ENCODE data around the gene LGMN.

DNA sequence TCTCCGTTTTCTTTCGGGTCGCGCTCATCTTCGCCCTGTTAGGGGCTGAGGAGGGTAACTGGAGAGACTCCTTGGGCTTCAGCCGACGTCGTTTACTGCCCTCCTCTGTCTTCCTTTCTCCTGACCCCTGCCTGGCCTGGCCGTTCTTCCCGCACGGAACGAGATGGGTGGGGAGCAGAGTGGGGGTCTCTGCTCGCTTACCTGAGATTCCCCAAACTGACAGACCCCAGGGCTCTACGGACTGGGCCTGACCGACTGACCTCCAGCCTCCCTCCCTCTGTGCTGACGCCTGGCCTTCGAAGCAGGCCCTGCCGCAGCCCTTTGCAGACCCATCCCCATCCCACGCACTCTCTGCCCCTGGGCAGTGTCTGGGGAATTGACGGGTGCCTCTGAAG, 46.1 kb upstream of the LGMN start:
- TF ChIP-seq, protein P1, sequence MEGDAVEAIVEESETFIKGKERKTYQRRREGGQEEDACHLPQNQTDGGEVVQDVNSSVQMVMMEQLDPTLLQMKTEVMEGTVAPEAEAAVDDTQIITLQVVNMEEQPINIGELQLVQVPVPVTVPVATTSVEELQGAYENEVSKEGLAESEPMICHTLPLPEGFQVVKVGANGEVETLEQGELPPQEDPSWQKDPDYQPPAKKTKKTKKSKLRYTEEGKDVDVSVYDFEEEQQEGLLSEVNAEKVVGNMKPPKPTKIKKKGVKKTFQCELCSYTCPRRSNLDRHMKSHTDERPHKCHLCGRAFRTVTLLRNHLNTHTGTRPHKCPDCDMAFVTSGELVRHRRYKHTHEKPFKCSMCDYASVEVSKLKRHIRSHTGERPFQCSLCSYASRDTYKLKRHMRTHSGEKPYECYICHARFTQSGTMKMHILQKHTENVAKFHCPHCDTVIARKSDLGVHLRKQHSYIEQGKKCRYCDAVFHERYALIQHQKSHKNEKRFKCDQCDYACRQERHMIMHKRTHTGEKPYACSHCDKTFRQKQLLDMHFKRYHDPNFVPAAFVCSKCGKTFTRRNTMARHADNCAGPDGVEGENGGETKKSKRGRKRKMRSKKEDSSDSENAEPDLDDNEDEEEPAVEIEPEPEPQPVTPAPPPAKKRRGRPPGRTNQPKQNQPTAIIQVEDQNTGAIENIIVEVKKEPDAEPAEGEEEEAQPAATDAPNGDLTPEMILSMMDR (IDR thresholded peaks at IDR 0.05; ENCODE audit: low read depth, low read length, missing input control) = no peak
- TF ChIP-seq, protein P2, sequence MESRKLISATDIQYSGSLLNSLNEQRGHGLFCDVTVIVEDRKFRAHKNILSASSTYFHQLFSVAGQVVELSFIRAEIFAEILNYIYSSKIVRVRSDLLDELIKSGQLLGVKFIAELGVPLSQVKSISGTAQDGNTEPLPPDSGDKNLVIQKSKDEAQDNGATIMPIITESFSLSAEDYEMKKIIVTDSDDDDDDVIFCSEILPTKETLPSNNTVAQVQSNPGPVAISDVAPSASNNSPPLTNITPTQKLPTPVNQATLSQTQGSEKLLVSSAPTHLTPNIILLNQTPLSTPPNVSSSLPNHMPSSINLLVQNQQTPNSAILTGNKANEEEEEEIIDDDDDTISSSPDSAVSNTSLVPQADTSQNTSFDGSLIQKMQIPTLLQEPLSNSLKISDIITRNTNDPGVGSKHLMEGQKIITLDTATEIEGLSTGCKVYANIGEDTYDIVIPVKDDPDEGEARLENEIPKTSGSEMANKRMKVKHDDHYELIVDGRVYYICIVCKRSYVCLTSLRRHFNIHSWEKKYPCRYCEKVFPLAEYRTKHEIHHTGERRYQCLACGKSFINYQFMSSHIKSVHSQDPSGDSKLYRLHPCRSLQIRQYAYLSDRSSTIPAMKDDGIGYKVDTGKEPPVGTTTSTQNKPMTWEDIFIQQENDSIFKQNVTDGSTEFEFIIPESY (IDR thresholded peaks at IDR 0.05) = no peak
- TF ChIP-seq HNF4G (IDR thresholded peaks at IDR 0.05) = no peak
- TF ChIP-seq YY1 (IDR thresholded peaks at IDR 0.05) = no peak
- TF ChIP-seq SP1 (IDR thresholded peaks at IDR 0.05) = no peak
- TF ChIP-seq, protein P3, sequence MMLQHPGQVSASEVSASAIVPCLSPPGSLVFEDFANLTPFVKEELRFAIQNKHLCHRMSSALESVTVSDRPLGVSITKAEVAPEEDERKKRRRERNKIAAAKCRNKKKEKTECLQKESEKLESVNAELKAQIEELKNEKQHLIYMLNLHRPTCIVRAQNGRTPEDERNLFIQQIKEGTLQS (IDR thresholded peaks at IDR 0.05) = no peak
- TF ChIP-seq RXRA (IDR thresholded peaks at IDR 0.05) = no peak
- TF ChIP-seq FOXA1 (IDR thresholded peaks at IDR 0.05) = no peak
- no peak for TF ChIP-seq GABPA (IDR thresholded peaks at IDR 0.05 in 1 of 2, conservative IDR thresholded peaks at IDR 0.05 in 1 of 2)
- TF ChIP-seq RAD21 (IDR thresholded peaks at IDR 0.05) = no peak
